Measurements from ENCODE around the gene PEX14.
"Not testable (repeated sequence)": the region's sequence is repeated elsewhere in the genome, so short reads cannot be mapped to it uniquely, and the experiment has no call there.

PEX14 gene, protein sequence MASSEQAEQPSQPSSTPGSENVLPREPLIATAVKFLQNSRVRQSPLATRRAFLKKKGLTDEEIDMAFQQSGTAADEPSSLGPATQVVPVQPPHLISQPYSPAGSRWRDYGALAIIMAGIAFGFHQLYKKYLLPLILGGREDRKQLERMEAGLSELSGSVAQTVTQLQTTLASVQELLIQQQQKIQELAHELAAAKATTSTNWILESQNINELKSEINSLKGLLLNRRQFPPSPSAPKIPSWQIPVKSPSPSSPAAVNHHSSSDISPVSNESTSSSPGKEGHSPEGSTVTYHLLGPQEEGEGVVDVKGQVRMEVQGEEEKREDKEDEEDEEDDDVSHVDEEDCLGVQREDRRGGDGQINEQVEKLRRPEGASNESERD

DNA sequence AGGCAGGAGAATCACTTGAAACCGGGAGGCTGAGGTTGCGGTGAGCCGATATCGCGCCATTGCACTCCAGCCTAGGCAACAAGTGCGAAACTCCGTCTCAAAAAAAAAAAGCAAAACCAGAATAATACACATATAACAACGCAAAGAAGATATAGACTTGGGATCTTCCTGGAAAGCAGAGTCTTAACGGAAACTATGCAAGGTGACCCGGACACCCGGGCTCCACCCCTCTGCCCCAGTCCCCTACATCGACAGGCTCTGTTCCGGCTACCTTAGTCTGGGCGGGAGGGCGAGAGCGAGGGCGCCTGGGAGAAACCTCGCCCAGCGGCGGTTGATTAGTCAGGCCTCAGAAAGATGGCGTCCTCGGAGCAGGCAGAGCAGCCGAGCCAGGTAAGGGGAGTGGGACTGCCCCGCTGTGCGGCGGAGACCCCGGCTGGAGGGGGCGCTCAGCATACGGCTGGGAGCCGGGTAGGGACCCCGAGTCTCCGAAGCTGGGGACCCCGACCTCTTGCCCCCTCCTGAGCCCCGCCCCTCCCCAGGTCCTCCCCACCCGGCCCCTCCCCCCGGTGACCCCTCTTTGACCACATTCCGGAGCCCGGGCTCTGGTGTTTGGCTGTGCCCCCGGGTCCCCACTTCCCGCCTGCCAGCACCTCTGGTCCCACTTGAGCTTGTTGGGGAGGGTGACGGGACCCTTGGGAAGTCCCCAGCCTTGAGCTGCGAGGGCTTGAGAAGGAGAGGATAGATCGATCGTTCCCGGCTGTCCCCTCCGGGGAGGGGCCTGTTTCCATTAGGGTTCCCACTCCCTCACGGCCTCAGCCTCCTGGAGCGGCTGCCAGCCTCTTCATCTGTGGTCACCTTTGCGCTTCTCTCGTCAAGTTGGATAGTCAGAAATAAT, at the start of gene PEX14:
Gene PEX14, plus strand, starts transcription at position 338 of the 895 bp plus-strand sequence. Its CDS starts 17 bp downstream, at position 355.
- H3K4me3 ChIP-seq (ENCODE audit: control insufficient read depth, low read depth, low read length): peak within 1 kb of the TSS; percentile 99
- TF ChIP-seq, protein P1, sequence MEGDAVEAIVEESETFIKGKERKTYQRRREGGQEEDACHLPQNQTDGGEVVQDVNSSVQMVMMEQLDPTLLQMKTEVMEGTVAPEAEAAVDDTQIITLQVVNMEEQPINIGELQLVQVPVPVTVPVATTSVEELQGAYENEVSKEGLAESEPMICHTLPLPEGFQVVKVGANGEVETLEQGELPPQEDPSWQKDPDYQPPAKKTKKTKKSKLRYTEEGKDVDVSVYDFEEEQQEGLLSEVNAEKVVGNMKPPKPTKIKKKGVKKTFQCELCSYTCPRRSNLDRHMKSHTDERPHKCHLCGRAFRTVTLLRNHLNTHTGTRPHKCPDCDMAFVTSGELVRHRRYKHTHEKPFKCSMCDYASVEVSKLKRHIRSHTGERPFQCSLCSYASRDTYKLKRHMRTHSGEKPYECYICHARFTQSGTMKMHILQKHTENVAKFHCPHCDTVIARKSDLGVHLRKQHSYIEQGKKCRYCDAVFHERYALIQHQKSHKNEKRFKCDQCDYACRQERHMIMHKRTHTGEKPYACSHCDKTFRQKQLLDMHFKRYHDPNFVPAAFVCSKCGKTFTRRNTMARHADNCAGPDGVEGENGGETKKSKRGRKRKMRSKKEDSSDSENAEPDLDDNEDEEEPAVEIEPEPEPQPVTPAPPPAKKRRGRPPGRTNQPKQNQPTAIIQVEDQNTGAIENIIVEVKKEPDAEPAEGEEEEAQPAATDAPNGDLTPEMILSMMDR (IDR thresholded peaks at IDR 0.05; ENCODE audit: control insufficient read depth, insufficient read depth, low read depth, low read length, missing control alignments): no peak
- DNase-seq (ENCODE audit: low read depth): no peak

DNA sequence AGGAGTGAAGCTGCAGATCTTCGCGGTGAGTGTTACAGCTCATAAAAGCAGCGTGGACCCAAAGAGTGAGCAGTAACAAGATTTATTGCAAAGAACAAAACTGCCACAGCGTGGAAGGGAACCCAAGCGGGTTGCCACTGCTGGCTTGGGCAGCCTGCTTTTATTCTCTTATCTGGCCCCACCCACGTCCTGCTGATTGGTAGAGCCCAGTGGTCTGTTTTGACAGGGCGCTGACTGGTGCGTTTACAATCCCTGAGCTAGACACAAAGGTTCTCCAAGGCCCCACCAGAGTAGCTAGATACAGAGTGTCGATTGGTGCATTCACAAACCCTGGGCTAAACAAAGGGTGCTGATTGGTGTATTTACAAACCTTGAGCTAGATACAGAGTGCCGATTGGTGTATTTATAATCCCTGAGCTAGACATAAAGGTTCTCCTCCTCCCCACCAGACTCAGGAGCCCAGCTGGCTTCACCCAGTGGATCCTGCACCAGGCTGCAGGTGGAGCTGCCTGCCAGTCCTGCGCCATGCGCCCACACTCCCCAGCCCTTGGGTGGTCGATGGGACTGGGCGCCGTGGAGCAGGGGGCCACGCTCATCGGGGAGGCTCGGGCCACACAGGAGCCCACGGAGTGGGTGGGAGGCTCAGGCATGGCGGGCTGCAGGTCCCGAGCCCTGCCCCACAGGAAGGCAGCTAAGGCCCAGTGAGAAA, 48.8 kb upstream of the PEX14 start:
- DNase-seq (ENCODE audit: low read depth): not testable (repeated sequence)

DNA sequence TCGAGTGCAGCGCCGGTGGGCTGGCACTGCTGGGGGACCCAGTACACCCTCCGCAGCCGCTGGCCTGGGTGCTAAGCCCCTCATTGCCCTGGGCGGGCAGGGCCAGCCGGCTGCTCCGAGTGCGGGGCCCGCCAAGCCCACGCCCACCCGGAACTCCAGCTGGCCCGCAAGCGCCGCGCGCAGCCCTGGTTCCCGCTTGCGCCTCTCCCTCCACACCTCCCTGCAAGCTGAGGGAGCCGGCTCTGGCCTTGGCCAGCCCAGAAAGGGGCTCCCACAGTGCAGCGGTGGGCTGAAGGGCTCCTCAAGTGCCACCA, 48.3 kb upstream of the PEX14 start:
- not testable (repeated sequence) for DNase-seq (ENCODE audit: low read depth); H3K4me3 ChIP-seq (ENCODE audit: control insufficient read depth, low read depth, low read length)

More for the DNA sequence above, 48.8 kb upstream of the PEX14 start:
- not testable (repeated sequence) for H3K4me3 ChIP-seq (ENCODE audit: control insufficient read depth, low read depth, low read length)

DNA sequence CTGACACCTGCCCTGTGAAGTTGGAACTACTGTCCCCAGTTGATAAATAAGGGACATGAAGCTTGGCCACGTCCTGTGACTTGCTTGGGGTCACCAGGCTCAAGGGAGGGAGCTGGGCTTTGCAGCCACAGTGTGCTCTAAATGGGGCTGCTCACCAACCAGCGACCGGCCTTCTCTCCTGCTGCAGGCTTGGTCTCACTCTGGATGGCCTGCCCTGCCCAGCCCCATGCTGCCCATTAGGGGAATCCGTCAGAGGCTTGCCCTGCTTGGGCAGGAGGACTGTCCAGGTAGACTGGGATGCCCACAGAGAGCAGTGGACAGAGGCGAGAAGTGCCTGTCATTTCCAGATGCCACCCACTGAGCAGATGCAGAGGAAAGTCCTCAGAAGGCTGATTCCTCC, 45.8 kb upstream of the PEX14 start:
- H3K4me3 ChIP-seq (ENCODE audit: control insufficient read depth, low read depth, low read length): no peak overlapping the region
- DNase-seq (ENCODE audit: low read depth): no peak
- TF ChIP-seq, protein P1 (IDR thresholded peaks at IDR 0.05; ENCODE audit: control insufficient read depth, insufficient read depth, low read depth, low read length, missing control alignments): no peak

DNA sequence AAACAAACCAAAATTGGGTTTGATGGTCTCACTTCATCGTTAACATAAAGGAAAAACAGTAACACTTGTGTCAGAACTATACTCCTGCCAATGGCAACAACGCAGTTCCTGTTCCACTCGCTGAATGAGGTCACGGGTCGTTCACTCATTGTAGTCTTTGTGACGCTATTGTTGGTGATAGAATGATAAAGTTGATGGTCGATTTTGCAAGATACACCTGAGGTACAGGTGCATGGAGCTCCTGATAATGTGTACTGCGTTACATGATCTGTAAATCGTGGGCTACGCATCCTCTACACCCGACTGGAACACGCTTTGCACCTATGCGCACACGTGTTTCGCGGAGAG, 44.9 kb upstream of the PEX14 start:
- no peak for DNase-seq (ENCODE audit: low read depth)
- H3K4me3 ChIP-seq (ENCODE audit: control insufficient read depth, low read depth, low read length): peak overlapping the region; percentile 86
- TF ChIP-seq, protein P1 (IDR thresholded peaks at IDR 0.05; ENCODE audit: control insufficient read depth, insufficient read depth, low read depth, low read length, missing control alignments): no peak

DNA sequence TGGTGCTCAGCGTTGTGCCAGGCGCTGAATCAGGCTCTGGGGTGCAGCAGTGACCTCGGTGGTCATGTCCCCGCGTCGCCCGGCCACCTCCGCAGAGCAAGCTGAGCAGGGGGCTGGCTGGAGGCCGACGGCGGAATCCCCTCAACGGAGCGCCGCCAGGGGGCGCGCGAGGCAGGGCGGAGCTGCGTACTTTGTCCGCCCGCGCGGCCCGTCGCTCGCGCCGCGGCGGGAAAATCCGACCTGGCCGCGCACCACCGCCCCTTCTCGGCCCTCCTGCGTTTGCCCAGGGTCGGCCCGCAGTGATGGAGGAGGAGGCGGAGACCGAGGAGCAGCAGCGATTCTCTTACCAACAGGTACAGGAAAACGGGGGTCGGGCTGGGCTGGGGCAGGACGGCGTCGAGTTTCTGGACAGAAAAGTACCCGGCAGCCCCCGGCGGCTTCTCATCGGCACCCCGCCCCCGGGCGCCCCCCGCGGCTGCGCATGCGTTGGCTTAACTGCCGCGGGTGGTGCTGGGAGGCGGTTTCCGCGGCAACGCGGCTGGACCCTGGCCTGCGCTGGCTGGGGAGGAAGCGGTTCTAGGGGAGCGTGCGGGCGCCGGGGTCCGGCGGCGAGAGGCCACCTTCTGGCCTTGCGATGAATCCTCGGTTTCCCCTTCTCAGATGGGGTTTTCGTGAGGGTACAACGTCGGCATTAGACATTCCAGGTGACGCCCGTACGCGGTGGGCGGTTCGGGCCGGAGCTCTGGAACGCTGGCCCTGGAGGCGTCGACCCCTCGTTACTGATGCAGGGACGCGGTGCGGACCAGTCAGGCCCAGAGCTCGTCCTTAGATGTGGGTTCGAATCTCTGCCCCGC, 44.3 kb upstream of the PEX14 start, which contains the start of gene CENPS:
Gene CENPS, plus strand, starts transcription at position 218 of the 854 bp plus-strand sequence. Its CDS starts 85 bp downstream, at position 303.
- H3K4me3 ChIP-seq (ENCODE audit: control insufficient read depth, low read depth, low read length): peak within 1 kb of the TSS; percentile 86
- peak; percentile 16 for DNase-seq (ENCODE audit: low read depth)
- TF ChIP-seq, protein P1 (IDR thresholded peaks at IDR 0.05; ENCODE audit: control insufficient read depth, insufficient read depth, low read depth, low read length, missing control alignments): peak; percentile 79

All from AG09309 (cell line).